Aorta (tissue), 5 donors: Measurements from ENCODE around the gene MXD3. TPM values are rescaled to one million over a fixed set of nuclear protein-coding genes. Genes with fewer than 3 reads are reported as not detected.
"Not testable (repeated sequence)": the region's sequence is repeated elsewhere in the genome, so short reads cannot be mapped to it uniquely, and the experiment has no call there.

Experiments
- ATAC-seq: fragments of 200-7000 bp; cut with Tn5 transposase; one replicate; pipeline ENCODE4 v1.9.1; 2022; ENCODE audit warnings: moderate library complexity; ENCODE audit not compliant: low FRiP score
- DNase-seq, 2 donors: peaks; one replicate each; pipeline ENCODE4 v3.0.0-alpha.2; 2020
- H3K27ac ChIP-seq, 2 donors: one replicate each; pipeline ENCODE4 v1.5.1; 2013; ENCODE audit warnings: low read length in 2 of 2, mild to moderate bottlenecking in 2 of 2, moderate library complexity in 2 of 2, control low read depth in 1 of 2, inconsistent platforms in 1 of 2, low read depth in 1 of 2
- H3K27me3 ChIP-seq, 2 donors: one replicate each; pipeline ENCODE4 v1.6.1; 2013; ENCODE audit warnings: control low read depth in 1 of 2, low read length in 1 of 2, mild to moderate bottlenecking in 1 of 2, moderate library complexity in 1 of 2; ENCODE audit not compliant: insufficient read depth in 2 of 2, control insufficient read depth in 1 of 2
- H3K36me3 ChIP-seq, 2 donors: one replicate each; pipeline ENCODE4 v1.6.1; 2013; ENCODE audit warnings: control low read depth in 1 of 2, low read length in 1 of 2, mild to moderate bottlenecking in 1 of 2; ENCODE audit not compliant: insufficient read depth in 2 of 2, control insufficient read depth in 1 of 2
- H3K4me1 ChIP-seq, 2 donors: one replicate each; pipeline ENCODE4 v1.6.1; 2013; ENCODE audit warnings: low read length in 2 of 2, control low read depth in 1 of 2, mild to moderate bottlenecking in 1 of 2, moderate library complexity in 1 of 2; ENCODE audit not compliant: insufficient read depth in 2 of 2, control insufficient read depth in 1 of 2
- H3K4me3 ChIP-seq, 2 donors: one replicate each; pipeline ENCODE4 v1.5.1; 2013; ENCODE audit warnings: low read length in 2 of 2, control low read depth in 1 of 2, mild to moderate bottlenecking in 1 of 2
- H3K9me3 ChIP-seq: one replicate; pipeline ENCODE4 v1.6.1; 2013; ENCODE audit warnings: mild to moderate bottlenecking, low read length; ENCODE audit not compliant: control insufficient read depth
- WGBS, 2 donors: extraction: QIAGEN DNeasy Blood & Tissue Kit; methylation state at CpG; one replicate each; pipeline ENCODE4 v1.1.7; 2013; 5-methylcytosine and 5-hydroxymethylcytosine counted together
- intact Hi-C, 2 donors: fragments of 100-400 bp; cut with DNase I; formaldehyde crosslinking; loops; one replicate each; pipeline versions ENCODE4 v1.14.2 to v1.15.0; 2022
- polyA plus RNA-seq, 2 donors: library from polyadenylated mRNA; stranded (reverse); fragments of 200-250 nt; gene quantifications; one replicate each; pipeline ENCODE4 v1.2.3, GENCODE V29; 2013
- total RNA-seq, 2 donors: library from RNA; stranded (reverse); fragmentation: NEBNext Ultra II Directional; extraction: Animal tissue kit (Norgen Biotek cat#: 25700); gene quantifications; one replicate each; pipeline ENCODE4 v1.2.1, GENCODE V29; 2021
- donor health status: healthy with polysubstance abuse.
- donor health status: Bipolar disorder and iron deficiency.
- donor health status: DM: no; HTN: no; CAD: no.
- donor health status: DM: no; HTN: no; CAD: no.
- donor health status: DM: yes; HTN: yes; CAD: no.

The MXD3 gene
- total and polyA plus RNA-seq, 4 donors = 4.1 to 52.6 (median 9.2) TPM

- Histone ChIP-seq H3K36me3 (peaks cover 0 to 1% of the 10 kb centered on the region in 2 donors), H3K4me3 (no peak overlapping the region), H3K4me1 (peaks cover 0 to 3% of the 10 kb centered on the region in 2 donors), H3K9me3 (no peaks in the 10 kb centered on the region), H3K27me3 (no peaks in the 10 kb centered on the region), H3K27ac (no peak overlapping the region)
- DNase-seq (no peak), ATAC-seq (no peak)
- intact Hi-C loops = no loop called here
- 75 to 77% methylated on average over 3 of the region's 3 CpGs for WGBS, 2 donors
These were observed 37.6 kb upstream of the MXD3 start for GRCh38 chr5:177349362-177349647.

- Histone ChIP-seq H3K27ac (no peak overlapping the region), H3K4me1 (peaks cover 0 to 3% of the 10 kb centered on the region in 2 donors), H3K9me3 (no peaks in the 10 kb centered on the region), H3K27me3 (no peaks in the 10 kb centered on the region), H3K4me3 (no peak overlapping the region), H3K36me3 (peaks cover 0 to 1% of the 10 kb centered on the region in 2 donors)
- ATAC-seq (no peak), DNase-seq (no peak)
- 83 to 85% methylated on average over 4 of the region's 4 CpGs for WGBS, 2 donors
- intact Hi-C loops = no loop called here
These were observed 36.0 kb upstream of the MXD3 start for GRCh38 chr5:177347699-177348098.

GRCh38 chr5:177346820-177347219 lies 35.1 kb upstream of the MXD3 start:
- Histone ChIP-seq H3K9me3 (no peaks in the 10 kb centered on the region), H3K4me3 (no peak overlapping the region), H3K4me1 (peaks cover 0 to 3% of the 10 kb centered on the region in 2 donors), H3K27me3 (no peaks in the 10 kb centered on the region), H3K27ac (no peak overlapping the region), H3K36me3 (peaks cover 0 to 3% of the 10 kb centered on the region in 2 donors)
- ATAC-seq (no peak), DNase-seq (peak in 1 of 2 donors; percentile 3)
- 54 to 65% methylated on average over 4 of the region's 4 CpGs for WGBS, 2 donors
- intact Hi-C loops = no loop called here

- Histone ChIP-seq H3K9me3 (no peaks in the 10 kb centered on the region), H3K4me1 (no peaks in the 10 kb centered on the region), H3K36me3 (peaks cover 0 to 3% of the 10 kb centered on the region in 2 donors), H3K27me3 (no peaks in the 10 kb centered on the region), H3K4me3 (no peak overlapping the region), H3K27ac (no peak overlapping the region)
- intact Hi-C loops = no loop called here
- 96 to 98% methylated on average over 6 of the region's 6 CpGs for WGBS, 2 donors
- DNase-seq (peak in 1 of 2 donors; percentile 5), ATAC-seq (no peak)
These were observed 33.2 kb upstream of the MXD3 start for GRCh38 chr5:177344891-177345290.

GRCh38 chr5:177343777-177344176 lies 32.1 kb upstream of the MXD3 start:
- Histone ChIP-seq H3K9me3 (no peaks in the 10 kb centered on the region), H3K4me1 (no peaks in the 10 kb centered on the region), H3K4me3 (no peak overlapping the region), H3K36me3 (peaks cover 0 to 1% of the 10 kb centered on the region in 2 donors), H3K27me3 (no peaks in the 10 kb centered on the region), H3K27ac (no peak overlapping the region)
- 95% methylated on average over 6 of the region's 6 CpGs for WGBS, 2 donors
- ATAC-seq (no peak), DNase-seq (peak in 1 of 2 donors; percentile 16)
- intact Hi-C loops = no loop called here

- H3K27ac ChIP-seq, H3K36me3 ChIP-seq, ATAC-seq, H3K27me3 ChIP-seq, intact Hi-C loops, H3K4me1 ChIP-seq, H3K4me3 ChIP-seq, H3K9me3 ChIP-seq: not testable (repeated sequence)
- 91% methylated on average over 14 of the region's 14 CpGs for WGBS, 2 donors
- DNase-seq = peak in 1 of 2 donors; percentile 34
These were observed 31.3 kb upstream of the MXD3 start for GRCh38 chr5:177343000-177343399.

GRCh38 chr5:177339107-177339638 lies 27.5 kb upstream of the MXD3 start:
- H3K27ac ChIP-seq = no peak overlapping the region
- no peaks in the 10 kb centered on the region for H3K4me1 ChIP-seq
- DNase-seq (no peak), ATAC-seq (peak; percentile 13)
- H3K36me3 ChIP-seq = peaks cover 4 to 12% of the 10 kb centered on the region in 2 donors
- no peaks in the 10 kb centered on the region for H3K9me3 ChIP-seq
- no peak overlapping the region for H3K4me3 ChIP-seq
- 78% methylated on average over 11 of the region's 11 CpGs for WGBS, 2 donors
- no peaks in the 10 kb centered on the region for H3K27me3 ChIP-seq
- intact Hi-C loops = no loop called here

- Histone ChIP-seq H3K27ac (no peak overlapping the region), H3K4me1 (no peaks in the 10 kb centered on the region), H3K27me3 (no peaks in the 10 kb centered on the region), H3K4me3 (no peak overlapping the region), H3K9me3 (no peaks in the 10 kb centered on the region), H3K36me3 (peaks cover 4 to 13% of the 10 kb centered on the region in 2 donors)
- ATAC-seq (no peak), DNase-seq (no peak)
- WGBS, 2 donors = 83 to 85% methylated on average over 22 of the region's 22 CpGs
- intact Hi-C loops = no loop called here
These were observed 26.8 kb upstream of the MXD3 start for GRCh38 chr5:177338251-177339106.
